Endometrial microvascular endothelial cells (primary cell): Measurements from ENCODE around the gene RAMP1. TPM values are rescaled to one million over a fixed set of nuclear protein-coding genes. Genes with fewer than 3 reads are reported as not detected.

Source experiments
- in situ Hi-C: cut with HindIII; loops from 2 replicates; pipeline ENCODE4 v1.10.0; 2017; ENCODE audit warnings: low sequenced_read_pairs, low pct_unique_long_range_greater_than_20kb; ENCODE audit errors: inconsistent ontology term
- total RNA-seq: library from RNA; depleted of rRNA; stranded (reverse); fragments of >200 nt; gene quantifications from one replicate; pipeline ENCODE4 v1.2.3, GENCODE V29; 2015; ENCODE audit errors: inconsistent ontology term

RAMP1 gene
- total RNA-seq, 1 donor from 2014 or later: not detected

- in situ Hi-C loops: no loop called here
Observed at GRCh38 chr2:237886685-237887481, 27.5 kb downstream of the RAMP1 start.

- in situ Hi-C loops: no loop called here
Observed at GRCh38 chr2:237888389-237888788, 29.0 kb downstream of the RAMP1 start.

- in situ Hi-C loops: no loop called here
Observed at GRCh38 chr2:237889016-237889415, 29.6 kb downstream of the RAMP1 start.

- in situ Hi-C loops: no loop called here
Observed at GRCh38 chr2:237889811-237890210, 30.4 kb downstream of the RAMP1 start.

- in situ Hi-C loops: no loop called here
Observed at GRCh38 chr2:237892478-237892877, 33.1 kb downstream of the RAMP1 start.

GRCh38 chr2:237892984-237893595 is 33.7 kb downstream of the RAMP1 start:
- in situ Hi-C loops: no loop called here

GRCh38 chr2:237894396-237894979 is 35.1 kb downstream of the RAMP1 start:
- in situ Hi-C loops: no loop called here

- in situ Hi-C loops: no loop called here
Observed at GRCh38 chr2:237894986-237895543, 35.6 kb downstream of the RAMP1 start.

- in situ Hi-C loops: no loop called here
Observed at GRCh38 chr2:237895544-237896506, 36.4 kb downstream of the RAMP1 start.

GRCh38 chr2:237896507-237896892 is 37.1 kb downstream of the RAMP1 start:
- in situ Hi-C loops: no loop called here

- in situ Hi-C loops: no loop called here
Observed at GRCh38 chr2:237896956-237897355, 37.5 kb downstream of the RAMP1 start.

- in situ Hi-C loops: no loop called here
Observed at GRCh38 chr2:237898057-237898414, 38.6 kb downstream of the RAMP1 start.

- in situ Hi-C loops: no loop called here
Observed at GRCh38 chr2:237900891-237901831, 41.7 kb downstream of the RAMP1 start.

- in situ Hi-C loops: no loop called here
Observed at GRCh38 chr2:237901932-237902850, 42.8 kb downstream of the RAMP1 start.

- in situ Hi-C loops: no loop called here
Observed at GRCh38 chr2:237904831-237905599, 45.6 kb downstream of the RAMP1 start.

- in situ Hi-C loops: no loop called here
Observed at GRCh38 chr2:237907144-237907543, 47.7 kb downstream of the RAMP1 start.
